Measurements from ENCODE around the gene SEMA6D.

SEMA6D gene

GRCh38 chr15:47743886-47744285 is 26.6 kb downstream of the SEMA6D start:
- POLR2A ChIA-PET = no interaction called here
- CTCF ChIA-PET = interaction anchor here (0.9 kb wide), 1 partner anchor 15 kb away, joined by 3 read pairs; no protein-coding TSS in a partner anchor
- TF ChIP-seq CTBP1 (IDR thresholded peaks at IDR 0.05; ENCODE audit: borderline replicate concordance) (no peak), FOXA1 (IDR thresholded peaks at IDR 0.05) (no peak), TARDBP (IDR thresholded peaks at IDR 0.05) (no peak), SP1 (IDR thresholded peaks at IDR 0.05) (no peak), SUZ12 (IDR thresholded peaks at IDR 0.05) (no peak), ELF4 (IDR thresholded peaks at IDR 0.05) (no peak), ARNT (IDR thresholded peaks at IDR 0.05) (no peak), FOXK2 (IDR thresholded peaks at IDR 0.05) (no peak), NFRKB (IDR thresholded peaks at IDR 0.05) (no peak), L3MBTL2 (conservative IDR thresholded peaks at IDR 0.05) (no peak), PKNOX1 (IDR thresholded peaks at IDR 0.05) (no peak), LEF1 (IDR thresholded peaks at IDR 0.05; ENCODE audit: borderline replicate concordance) (no peak), BHLHE40 (IDR thresholded peaks at IDR 0.05; ENCODE audit: borderline replicate concordance) (no peak), ZNF384 (IDR thresholded peaks at IDR 0.05) (no peak), FOXM1 (IDR thresholded peaks at IDR 0.05; ENCODE audit: borderline replicate concordance) (no peak), HDGF (IDR thresholded peaks at IDR 0.05; ENCODE audit: borderline replicate concordance) (no peak)
- no peak for DNase-seq (ENCODE audit: extremely low spot score)

GRCh38 chr15:47744496-47744895 is 27.2 kb downstream of the SEMA6D start:
- POLR2A ChIA-PET = no interaction called here
- CTCF ChIA-PET = interaction anchor here (0.9 kb wide), 1 partner anchor 15 kb away, joined by 3 read pairs; no protein-coding TSS in a partner anchor
- DNase-seq (ENCODE audit: extremely low spot score) = no peak
- TF ChIP-seq L3MBTL2 (conservative IDR thresholded peaks at IDR 0.05) (no peak), FOXM1 (IDR thresholded peaks at IDR 0.05; ENCODE audit: borderline replicate concordance) (no peak), HDGF (IDR thresholded peaks at IDR 0.05; ENCODE audit: borderline replicate concordance) (no peak), FOXK2 (IDR thresholded peaks at IDR 0.05) (no peak), FOXA1 (IDR thresholded peaks at IDR 0.05) (no peak), ELF4 (IDR thresholded peaks at IDR 0.05) (no peak), ZNF384 (IDR thresholded peaks at IDR 0.05) (no peak), TARDBP (IDR thresholded peaks at IDR 0.05) (no peak), CTBP1 (IDR thresholded peaks at IDR 0.05; ENCODE audit: borderline replicate concordance) (no peak), NFRKB (IDR thresholded peaks at IDR 0.05) (no peak), ARNT (IDR thresholded peaks at IDR 0.05) (no peak), SP1 (IDR thresholded peaks at IDR 0.05) (no peak), LEF1 (IDR thresholded peaks at IDR 0.05; ENCODE audit: borderline replicate concordance) (no peak), BHLHE40 (IDR thresholded peaks at IDR 0.05; ENCODE audit: borderline replicate concordance) (no peak), PKNOX1 (IDR thresholded peaks at IDR 0.05) (no peak), SUZ12 (IDR thresholded peaks at IDR 0.05) (no peak)

- POLR2A ChIA-PET = no interaction called here
Observed at GRCh38 chr15:47744973-47745372, 27.7 kb downstream of the SEMA6D start.

GRCh38 chr15:47746516-47746915 is 29.2 kb downstream of the SEMA6D start:
- POLR2A ChIA-PET = no interaction called here
- no peak for DNase-seq (ENCODE audit: extremely low spot score)
- TF ChIP-seq LEF1 (IDR thresholded peaks at IDR 0.05; ENCODE audit: borderline replicate concordance) (no peak), PKNOX1 (IDR thresholded peaks at IDR 0.05) (no peak), FOXA1 (IDR thresholded peaks at IDR 0.05) (no peak), ELF4 (IDR thresholded peaks at IDR 0.05) (no peak), SUZ12 (IDR thresholded peaks at IDR 0.05) (no peak), TARDBP (IDR thresholded peaks at IDR 0.05) (no peak), ARNT (IDR thresholded peaks at IDR 0.05) (no peak)
- CTCF ChIA-PET = no interaction called here

More at GRCh38 chr15:47744973-47745372, 27.7 kb downstream of the SEMA6D start:
- CTCF ChIA-PET = no interaction called here
- no peak for DNase-seq (ENCODE audit: extremely low spot score)
- TF ChIP-seq BHLHE40 (IDR thresholded peaks at IDR 0.05; ENCODE audit: borderline replicate concordance) (no peak), PKNOX1 (IDR thresholded peaks at IDR 0.05) (no peak), ZNF384 (IDR thresholded peaks at IDR 0.05) (no peak), ARNT (IDR thresholded peaks at IDR 0.05) (no peak), ELF4 (IDR thresholded peaks at IDR 0.05) (no peak), HDGF (IDR thresholded peaks at IDR 0.05; ENCODE audit: borderline replicate concordance) (no peak)

GRCh38 chr15:47750030-47750739 is 32.9 kb downstream of the SEMA6D start:
- no peak for TF ChIP-seq PKNOX1 (IDR thresholded peaks at IDR 0.05)
- TF ChIP-seq FOXK2 (IDR thresholded peaks at IDR 0.05) = no peak
- TF ChIP-seq CTBP1 (IDR thresholded peaks at IDR 0.05; ENCODE audit: borderline replicate concordance) = no peak
- no peak for TF ChIP-seq TARDBP (IDR thresholded peaks at IDR 0.05)
- TF ChIP-seq ZNF384 (IDR thresholded peaks at IDR 0.05) = no peak
- TF ChIP-seq ELF4 (IDR thresholded peaks at IDR 0.05) = no peak
- no peak for TF ChIP-seq NFRKB (IDR thresholded peaks at IDR 0.05)
- TF ChIP-seq LEF1 (IDR thresholded peaks at IDR 0.05; ENCODE audit: borderline replicate concordance) = no peak
- TF ChIP-seq SUZ12 (IDR thresholded peaks at IDR 0.05) = no peak
- no peak for DNase-seq (ENCODE audit: extremely low spot score)
- CTCF ChIA-PET = no interaction called here
- POLR2A ChIA-PET = no interaction called here

Measured in HEK293T (cell line).